Heart left ventricle (tissue), 13 donors: ENCODE results near the gene CYP4F11.
"Not testable (repeated sequence)": the region's sequence is repeated elsewhere in the genome, so short reads cannot be mapped to it uniquely, and the experiment has no call there.

Experiments
- CTCF ChIP-seq, 12 donors: fragments of 200-600 bp; sonication (generic) in 4 of 12; IDR thresholded peaks; one replicate each; pipeline versions ENCODE4 v1.5.0 to v1.8.0; 2018 to 2022; ENCODE audit warnings: antibody characterized with exemption in 12 of 12, mild to moderate bottlenecking in 5 of 12
- POLR2A ChIP-seq, 2 donors: fragments of 450-650 bp; IDR thresholded peaks; one replicate each; pipeline ENCODE4 v1.6.1; 2017; ENCODE audit warnings: antibody characterized with exemption in 2 of 2, mild to moderate bottlenecking in 2 of 2, moderate library complexity in 2 of 2
- donor health status: ischemic (EF 13 %, LVEDD 7.1; RV severe dilation, severe dysfunction).
- donor health status: DM: no; HTN: yes; CAD: no.
- donor health status: DM: no; HTN: no; CAD: no.
- donor health status: ischemic (EF 25% LVEDD 6.9; RV normal size, moderate dysfunction).
- donor health status: ischemic (EF 25% LVEDD 5.7; RV mildly dilated, moderate dysfunction).
- donor health status: ischemic (EF 35%, LVEDD 5.7; RV mildly dilated, moderate dysfunction).
- donor health status: nonischemic (EF 11% LVEDD 7.7; RV severe dilation, severe dysfunction).
- donor health status: DM: yes; HTN: yes; CAD: no.
- donor health status: PGD.
- donor health status: ischemic (EF 29% LVEDD 5.4; RV normal size, mild dysfunction).
- donor health status: nonischemic (EF 23%, LVEDD 6.1; RV moderate dilation, normal function).

GRCh38 chr19:15933761-15934331, 483 bp downstream of the CYP4F11 start:
- not testable (repeated sequence) for TF ChIP-seq POLR2A, CTCF (IDR thresholded peaks at IDR 0.05)
